Stimulated activated naive CD8-positive, alpha-beta T cell treated with anti-CD3 and anti-CD28 coated beads, Interleukin-15, amount 100 ng/mL, for 72 hours (primary cell): Measurements from ENCODE around the gene PCBP4.

Source experiments
- ATAC-seq: fragments of 150-1000 bp; cut with Tn5 transposase; 2 replicates; pipeline ENCODE4 v1.10.0; 2021; ENCODE audit warnings: mild to moderate bottlenecking, moderate library complexity
- DNase-seq, 2 donors: peaks; one replicate each; pipeline ENCODE4 v3.0.0; 2021 to 2022
- H3K27ac Mint-ChIP-seq, 2 donors: one replicate each; pipeline ENCODE4 v1.8.0; 2022; ENCODE audit warnings: mild to moderate bottlenecking in 2 of 2, mixed read lengths in 2 of 2, moderate library complexity in 2 of 2
- H3K27me3 Mint-ChIP-seq: one replicate; pipeline ENCODE4 v1.8.0; 2022; ENCODE audit warnings: mixed read lengths
- H3K4me1 Mint-ChIP-seq: one replicate; pipeline ENCODE4 v1.8.0; 2022; ENCODE audit warnings: mild to moderate bottlenecking, mixed read lengths
- H3K4me3 Mint-ChIP-seq, 2 donors: one replicate each; pipeline ENCODE4 v1.8.0; 2022; ENCODE audit warnings: mild to moderate bottlenecking in 2 of 2, mixed read lengths in 2 of 2, moderate library complexity in 1 of 2
- H3K9me3 Mint-ChIP-seq, 2 donors: one replicate each; pipeline ENCODE4 v1.8.0; 2022; ENCODE audit warnings: mixed read lengths in 2 of 2

Gene PCBP4

GRCh38 chr3:51943451-51944391, 23.5 kb downstream of the PCBP4 start:
- no peak for ATAC-seq
- Mint-ChIP-seq H3K27ac (peak overlapping the region in 1 of 2 donors; percentile 59), H3K27me3 (no peaks in the 10 kb centered on the region), H3K4me3 (peak overlapping the region in 1 of 2 donors; percentile 91), H3K9me3 (no peaks in the 10 kb centered on the region), H3K4me1 (peaks cover 38% of the 10 kb centered on the region)
- peak in 1 of 2 donors; percentile 22 for DNase-seq

GRCh38 chr3:51942603-51943450, 24.4 kb downstream of the PCBP4 start:
- H3K27ac Mint-ChIP-seq: peak overlapping the region; percentile 94
- peaks cover 47% of the 10 kb centered on the region for H3K4me1 Mint-ChIP-seq
- no peaks in the 10 kb centered on the region for H3K27me3 Mint-ChIP-seq
- H3K4me3 Mint-ChIP-seq: peak overlapping the region; percentile 82 to 91
- DNase-seq (peak; percentile 46 to 69), ATAC-seq (peak; percentile 49)
- no peaks in the 10 kb centered on the region for H3K9me3 Mint-ChIP-seq

DNA sequence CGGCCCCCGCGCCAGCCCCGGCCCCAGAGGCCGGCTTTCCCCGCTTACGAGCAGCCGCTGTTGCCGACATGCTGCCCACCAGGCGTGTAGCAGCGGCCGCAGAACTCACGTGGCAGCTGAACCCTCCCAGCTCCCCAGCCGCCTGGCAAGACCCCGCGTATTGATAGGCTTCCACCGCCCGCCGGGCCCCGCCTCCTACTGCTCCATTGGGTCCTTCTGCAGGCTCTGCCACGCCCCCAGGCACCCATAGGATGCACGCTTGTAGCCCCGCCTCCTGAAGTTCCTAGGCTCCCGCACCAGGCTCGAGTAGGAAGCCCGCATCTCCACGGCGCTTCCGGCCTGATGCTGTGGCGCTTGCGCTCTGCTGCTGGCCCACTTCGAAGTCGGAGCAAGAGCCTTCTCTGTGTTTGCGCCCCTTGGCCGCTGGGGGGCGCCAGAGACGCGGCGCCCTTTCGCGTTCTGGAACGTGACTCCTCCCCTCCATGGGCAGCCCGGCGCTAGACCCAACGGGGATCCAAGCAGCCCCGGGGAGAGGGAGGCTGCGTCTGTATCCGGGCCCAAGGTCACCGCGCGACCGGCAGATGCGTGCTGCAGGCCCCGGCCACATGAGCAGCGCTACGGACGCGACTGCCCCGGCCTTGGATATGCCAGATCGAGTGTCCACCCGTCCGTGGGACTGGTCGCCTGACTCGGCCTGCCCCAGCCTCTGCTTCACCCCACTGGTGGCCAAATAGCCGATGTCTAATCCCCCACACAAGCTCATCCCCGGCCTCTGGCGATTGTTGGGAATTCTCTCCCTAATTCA, 25.3 kb downstream of the PCBP4 start, which contains the start of the genes PARP3 and RRP9:
PARP3 (plus strand) TSS at position 566 of the 805 bp plus-strand sequence. CDS start 993 bp downstream, outside the sequence.
RRP9 (minus strand) TSS at position 107 of the 805 bp plus-strand sequence; CDS start at position 70, 37 bp downstream.
- Mint-ChIP-seq H3K9me3 (no peaks in the 10 kb centered on the region), H3K27me3 (no peaks in the 10 kb centered on the region), H3K4me3 (peak within 1 kb of the TSS; percentile 82 to 91), H3K4me1 (peaks cover 56% of the 10 kb centered on the region), H3K27ac (peak within 1 kb of the TSS; percentile 94)
- ATAC-seq (peak; percentile 93), DNase-seq (peak; percentile 99 to 100)

DNA sequence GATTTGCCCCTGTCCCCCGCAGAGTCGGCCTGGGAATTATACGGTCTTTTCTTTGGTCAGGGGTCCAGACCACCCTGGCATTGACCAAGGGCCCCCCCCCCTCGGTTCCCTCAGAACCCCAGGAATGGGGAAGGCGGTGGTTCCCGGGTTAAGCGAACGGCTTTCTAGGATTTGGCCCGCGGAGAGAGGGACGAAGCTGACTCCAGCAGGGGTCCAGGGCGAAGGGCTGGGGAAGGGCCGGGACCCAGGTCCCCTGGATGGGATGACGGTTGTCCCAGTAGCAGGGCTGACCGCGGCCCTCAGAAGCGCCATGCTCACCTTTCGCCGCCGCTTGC, 25.8 kb downstream of the PCBP4 start:
- DNase-seq: no peak
- Mint-ChIP-seq H3K27ac (peak overlapping the region; percentile 28 to 47), H3K27me3 (no peaks in the 10 kb centered on the region), H3K9me3 (no peaks in the 10 kb centered on the region), H3K4me1 (peaks cover 56% of the 10 kb centered on the region), H3K4me3 (peak overlapping the region; percentile 82 to 91)
- ATAC-seq: no peak

- H3K27ac Mint-ChIP-seq: peak overlapping the region; percentile 28 to 83
- no peaks in the 10 kb centered on the region for H3K9me3 Mint-ChIP-seq
- no peak for ATAC-seq
- DNase-seq: peak in 1 of 2 donors; percentile 8
- peak overlapping the region; percentile 82 to 91 for H3K4me3 Mint-ChIP-seq
- H3K4me1 Mint-ChIP-seq: peaks cover 56% of the 10 kb centered on the region
- no peaks in the 10 kb centered on the region for H3K27me3 Mint-ChIP-seq
Measured at GRCh38 chr3:51940648-51941462, 26.4 kb downstream of the PCBP4 start.

GRCh38 chr3:51938780-51939425, 28.4 kb downstream of the PCBP4 start:
- H3K27ac Mint-ChIP-seq: peak overlapping the region; percentile 26 to 84
- ATAC-seq (no peak), DNase-seq (no peak)
- no peaks in the 10 kb centered on the region for H3K9me3 Mint-ChIP-seq
- peak overlapping the region in 1 of 2 donors; percentile 18 for H3K4me3 Mint-ChIP-seq
- H3K27me3 Mint-ChIP-seq: no peaks in the 10 kb centered on the region
- peaks cover 56% of the 10 kb centered on the region for H3K4me1 Mint-ChIP-seq

GRCh38 chr3:51937611-51938450, 29.4 kb downstream of the PCBP4 start:
- no peak for DNase-seq
- H3K27me3 Mint-ChIP-seq: no peaks in the 10 kb centered on the region
- H3K9me3 Mint-ChIP-seq: no peaks in the 10 kb centered on the region
- no peak overlapping the region for H3K4me3 Mint-ChIP-seq
- ATAC-seq: no peak
- H3K27ac Mint-ChIP-seq: peak overlapping the region; percentile 44 to 84
- H3K4me1 Mint-ChIP-seq: peaks cover 51% of the 10 kb centered on the region

DNA sequence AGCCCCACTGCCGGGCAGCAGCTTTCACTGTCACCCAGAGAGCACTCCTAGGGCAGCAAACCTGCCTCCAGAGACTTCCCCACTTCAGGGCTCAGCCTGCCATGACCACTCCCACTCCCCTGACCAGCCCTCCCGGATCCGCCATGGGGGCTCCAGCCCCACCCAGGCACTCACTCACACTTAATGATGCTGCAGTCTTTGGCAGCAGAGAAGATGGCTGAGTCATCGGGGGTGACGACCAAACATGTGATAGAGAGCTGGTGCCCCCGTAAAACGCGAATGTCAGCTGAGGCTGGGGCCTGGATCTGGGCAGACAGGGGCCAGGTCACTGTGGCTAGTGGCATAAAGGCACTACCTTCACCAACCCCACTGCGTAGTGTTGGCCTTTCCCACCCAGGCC, 30.2 kb downstream of the PCBP4 start:
- H3K9me3 Mint-ChIP-seq: no peaks in the 10 kb centered on the region
- H3K27ac Mint-ChIP-seq: no peak overlapping the region
- no peaks in the 10 kb centered on the region for H3K27me3 Mint-ChIP-seq
- no peak for DNase-seq
- H3K4me3 Mint-ChIP-seq: no peak overlapping the region
- ATAC-seq: no peak
- H3K4me1 Mint-ChIP-seq: peaks cover 43% of the 10 kb centered on the region

- Mint-ChIP-seq H3K27me3 (no peaks in the 10 kb centered on the region), H3K4me3 (no peak overlapping the region), H3K9me3 (no peaks in the 10 kb centered on the region), H3K4me1 (peaks cover 41% of the 10 kb centered on the region), H3K27ac (no peak overlapping the region)
- no peak for ATAC-seq
- no peak for DNase-seq
Measured at GRCh38 chr3:51935886-51936755, 31.1 kb downstream of the PCBP4 start.

DNA sequence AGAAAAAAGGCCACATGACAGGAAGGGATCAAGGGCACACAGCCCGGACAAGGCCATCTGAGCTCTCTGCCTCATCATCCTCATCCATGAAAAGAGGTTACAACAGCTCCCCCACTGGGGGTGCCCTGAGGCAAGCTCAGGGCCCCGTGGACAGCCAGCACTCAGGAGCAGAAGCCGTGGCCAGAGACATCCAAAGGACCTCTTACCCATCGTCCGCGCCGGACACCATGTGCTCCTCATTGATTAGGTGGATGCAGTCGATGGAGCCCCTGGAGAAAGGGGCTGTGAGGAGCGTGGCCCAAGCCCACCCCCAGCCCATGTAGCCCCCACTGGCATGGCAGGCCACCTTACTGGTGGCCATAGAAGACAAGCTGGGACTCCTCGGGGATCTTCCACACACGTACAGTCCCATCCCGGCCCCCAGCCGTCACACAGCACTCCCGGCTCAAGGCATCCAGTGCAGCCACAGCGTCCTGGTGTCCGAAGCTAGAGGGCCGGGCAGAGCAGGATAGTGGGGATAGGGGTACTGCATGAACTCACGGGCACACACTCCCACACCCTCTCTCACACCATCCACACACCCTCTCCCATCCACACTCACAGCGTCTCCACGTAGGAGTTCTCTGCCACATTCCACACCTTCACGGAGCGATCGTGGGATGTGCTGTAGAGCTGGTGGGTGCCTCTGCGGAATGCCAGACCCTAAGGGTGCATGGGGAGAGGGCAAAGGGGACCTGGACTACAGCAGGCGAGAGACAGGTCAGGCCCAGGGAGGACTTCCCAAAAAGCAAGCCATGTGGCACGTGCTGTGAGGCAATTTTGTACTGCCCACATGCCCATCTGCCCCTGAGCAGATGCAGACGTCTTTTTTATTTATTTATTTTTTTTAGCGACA, 32.0 kb downstream of the PCBP4 start:
- no peak for ATAC-seq
- no peak for DNase-seq
- H3K4me1 Mint-ChIP-seq: peaks cover 33% of the 10 kb centered on the region
- H3K27me3 Mint-ChIP-seq: no peaks in the 10 kb centered on the region
- peak overlapping the region in 1 of 2 donors; percentile 27 for H3K27ac Mint-ChIP-seq
- H3K4me3 Mint-ChIP-seq: no peak overlapping the region
- H3K9me3 Mint-ChIP-seq: no peaks in the 10 kb centered on the region

- no peak for DNase-seq
- Mint-ChIP-seq H3K4me1 (peaks cover 23% of the 10 kb centered on the region), H3K27me3 (no peaks in the 10 kb centered on the region), H3K27ac (peak overlapping the region in 1 of 2 donors; percentile 49), H3K9me3 (no peaks in the 10 kb centered on the region), H3K4me3 (no peak overlapping the region)
- ATAC-seq: no peak
Measured at GRCh38 chr3:51934139-51934850, 33.0 kb downstream of the PCBP4 start.
